MM.1S (cell line): ENCODE data around the gene KIAA1549.

Experiments used
- DNase-seq: peaks from one replicate; pipeline ENCODE4 v3.0.0-alpha.2; 2015
- H2AFZ ChIP-seq: fragments of 300-600 bp; sonication (generic); 2 replicates; pipeline ENCODE4 v1.6.0; 2016; ENCODE audit warnings: antibody characterized with exemption, low read length
- H3F3A ChIP-seq: fragments of 300-600 bp; sonication (generic); 2 replicates; pipeline ENCODE4 v1.6.1; 2016; ENCODE audit warnings: mild to moderate bottlenecking, antibody characterized with exemption, low read length, moderate library complexity, mixed read lengths; ENCODE audit not compliant: insufficient read depth
- H3K27ac ChIP-seq: fragments of 300-600 bp; sonication (generic); 2 replicates; pipeline ENCODE4 v1.5.1; 2016; ENCODE audit warnings: mild to moderate bottlenecking, low read length
- H3K27me3 ChIP-seq: fragments of 300-600 bp; sonication (generic); replicated peaks from 2 replicates; pipeline ENCODE4 v1.6.0; 2016; ENCODE audit warnings: low read length; ENCODE audit not compliant: insufficient read depth
- H3K36me3 ChIP-seq: fragments of 300-600 bp; sonication (generic); replicated peaks from 2 replicates; pipeline ENCODE4 v1.6.1; 2016; ENCODE audit warnings: mild to moderate bottlenecking, low read length, mixed read lengths; ENCODE audit not compliant: insufficient read depth
- H3K4me1 ChIP-seq: fragments of 300-600 bp; sonication (generic); 2 replicates; pipeline ENCODE4 v1.6.1; 2016; ENCODE audit warnings: low read length, mixed read lengths
- H3K4me2 ChIP-seq: fragments of 300-600 bp; sonication (generic); 2 replicates; pipeline ENCODE4 v1.6.0; 2016; ENCODE audit warnings: low read depth, low read length
- H3K4me3 ChIP-seq: fragments of 300-600 bp; sonication (generic); 2 replicates; pipeline ENCODE4 v1.5.1; 2016; ENCODE audit warnings: low read length, mixed read lengths
- H3K79me2 ChIP-seq: fragments of 300-600 bp; sonication (generic); 2 replicates; pipeline ENCODE4 v1.6.1; 2016; ENCODE audit warnings: mixed run types, low read length, mixed read lengths
- H3K9ac ChIP-seq: fragments of 300-600 bp; sonication (generic); 2 replicates; pipeline ENCODE4 v1.6.1; 2016; ENCODE audit warnings: low read length, mixed read lengths
- H3K9me2 ChIP-seq: fragments of 300-600 bp; sonication (generic); replicated peaks from 2 replicates; pipeline ENCODE4 v1.6.1; 2016; ENCODE audit warnings: mild to moderate bottlenecking, low read length, mixed read lengths; ENCODE audit not compliant: insufficient read depth
- H3K9me3 ChIP-seq: fragments of 300-600 bp; sonication (generic); replicated peaks from 2 replicates; pipeline ENCODE4 v1.6.1; 2016; ENCODE audit warnings: mild to moderate bottlenecking, low read length, mixed read lengths; ENCODE audit not compliant: insufficient read depth
- H4K20me1 ChIP-seq: fragments of 300-600 bp; sonication (generic); 2 replicates; pipeline ENCODE4 v1.6.1; 2016; ENCODE audit warnings: mild to moderate bottlenecking, low read length, moderate library complexity, mixed read lengths; ENCODE audit not compliant: insufficient read depth
- CTCF ChIP-seq: fragments of 300-600 bp; sonication (generic); IDR thresholded peaks from 2 replicates; pipeline ENCODE4 v1.5.1; 2016; ENCODE audit warnings: antibody characterized with exemption, low read length, mixed read lengths
- EZH2 ChIP-seq: fragments of 300-600 bp; sonication (generic); optimal IDR thresholded peaks from 2 replicates; pipeline ENCODE3; 2017; ENCODE audit warnings: low read depth, mild to moderate bottlenecking, antibody characterized with exemption, low read length, mixed read lengths
- EZH2phosphoT487 ChIP-seq: fragments of 300-600 bp; sonication (generic); IDR thresholded peaks from 2 replicates; pipeline ENCODE4 v1.6.1; 2018; ENCODE audit warnings: antibody characterized with exemption, low read length

Gene KIAA1549

GRCh38 chr7:138957217-138957616 is 24.0 kb downstream of the KIAA1549 start:
- Histone ChIP-seq H2AFZ (no peak overlapping the region), H3K4me3 (no peak overlapping the region), H3K9me2 (no peaks in the 10 kb centered on the region), H4K20me1 (no peaks in the 10 kb centered on the region), H3K4me1 (no peaks in the 10 kb centered on the region), H3K4me2 (no peak overlapping the region), H3K9ac (no peak overlapping the region), H3K9me3 (no peaks in the 10 kb centered on the region), H3F3A (no peaks in the 10 kb centered on the region), H3K79me2 (no peaks in the 10 kb centered on the region), H3K36me3 (no peaks in the 10 kb centered on the region), H3K27ac (no peak overlapping the region), H3K27me3 (no peaks in the 10 kb centered on the region)
- DNase-seq, result no peak
- TF ChIP-seq CTCF (no peak), EZH2phosphoT487 (no peak), EZH2 (no peak)

GRCh38 chr7:138954545-138955475 is 26.4 kb downstream of the KIAA1549 start:
- no peak overlapping the region for H2AFZ ChIP-seq
- no peak overlapping the region for H3K27ac ChIP-seq
- no peak for DNase-seq
- no peak overlapping the region for H3K4me2 ChIP-seq
- no peak overlapping the region for H3K4me3 ChIP-seq
- no peak overlapping the region for H3K9ac ChIP-seq
- H3K4me1 ChIP-seq, result no peaks in the 10 kb centered on the region
- no peaks in the 10 kb centered on the region for H3K9me2 ChIP-seq
- TF ChIP-seq CTCF, result no peak
- no peaks in the 10 kb centered on the region for H3K79me2 ChIP-seq
- no peaks in the 10 kb centered on the region for H3K36me3 ChIP-seq
- no peaks in the 10 kb centered on the region for H4K20me1 ChIP-seq
- no peaks in the 10 kb centered on the region for H3K27me3 ChIP-seq
- H3F3A ChIP-seq, result no peaks in the 10 kb centered on the region
- H3K9me3 ChIP-seq, result no peaks in the 10 kb centered on the region

GRCh38 chr7:138952791-138953190 is 28.4 kb downstream of the KIAA1549 start:
- no peak for DNase-seq
- Histone ChIP-seq H3K36me3 (no peaks in the 10 kb centered on the region), H3F3A (no peaks in the 10 kb centered on the region), H2AFZ (no peak overlapping the region), H3K9me3 (no peaks in the 10 kb centered on the region), H3K79me2 (no peaks in the 10 kb centered on the region), H4K20me1 (no peaks in the 10 kb centered on the region), H3K4me3 (no peak overlapping the region), H3K9me2 (no peaks in the 10 kb centered on the region), H3K27ac (no peak overlapping the region), H3K27me3 (no peaks in the 10 kb centered on the region), H3K4me1 (no peaks in the 10 kb centered on the region), H3K4me2 (no peak overlapping the region), H3K9ac (no peak overlapping the region)
- no peak for TF ChIP-seq CTCF
- no peak for TF ChIP-seq EZH2
- TF ChIP-seq EZH2phosphoT487, result no peak
